RWPE1 (cell line): ENCODE measurements around the gene PRKN.

ENCODE experiments used
- CTCF ChIA-PET: fragments of 350-600 bp; sonication (Branson Sonifier 250); formaldehyde crosslinking; extraction: SDS; loops from one replicate; lab custom pipeline; 2021; lab: Yijun Ruan, JAX
- POLR2A ChIA-PET: fragments of 400-600 bp; formaldehyde crosslinking; extraction: SDS; loops from one replicate; lab custom pipeline; 2020; ENCODE audit warnings: antibody characterized with exemption; ENCODE audit not compliant: low non-redundant PET; lab: Yijun Ruan, JAX
- DNase-seq: peaks from one replicate; pipeline ENCODE4 v3.0.0; 2012; ENCODE audit warnings: low spot score
- H3K27ac ChIP-seq: fragments of 450-650 bp; 2 replicates; pipeline ENCODE4 v1.5.1; 2017
- CTCF ChIP-seq: fragments of 450-650 bp; conservative IDR thresholded peaks from 2 replicates; pipeline ENCODE4 v1.5.1; 2017; ENCODE audit warnings: low read depth, mild to moderate bottlenecking

The PRKN gene

GRCh38 chr6:162273986-162274385, 453.6 kb downstream of the PRKN start:
- TF ChIP-seq CTCF: no peak
- ChIA-PET CTCF (interaction anchor here (0.6 kb wide), 2 partner anchors 40 to 483 kb away, joined by 3 read pairs; no protein-coding TSS in a partner anchor), POLR2A (no interaction called here)
- DNase-seq: no peak
- H3K27ac ChIP-seq: no peak overlapping the region

- POLR2A ChIA-PET: no interaction called here
Observed at GRCh38 chr6:162271922-162272321, 455.6 kb downstream of the PRKN start.

GRCh38 chr6:162270966-162271365, 456.6 kb downstream of the PRKN start:
- no peak for TF ChIP-seq CTCF
- CTCF ChIA-PET: no interaction called here
- POLR2A ChIA-PET: no interaction called here
- no peak for DNase-seq
- no peak overlapping the region for H3K27ac ChIP-seq

More at GRCh38 chr6:162271922-162272321, 455.6 kb downstream of the PRKN start:
- DNase-seq: no peak
- CTCF ChIA-PET: no interaction called here
- H3K27ac ChIP-seq: no peak overlapping the region
- TF ChIP-seq CTCF: no peak

GRCh38 chr6:162267641-162268040, 459.9 kb downstream of the PRKN start:
- DNase-seq: no peak
- ChIA-PET CTCF (no interaction called here), POLR2A (no interaction called here)
- TF ChIP-seq CTCF: no peak
- H3K27ac ChIP-seq: no peak overlapping the region

GRCh38 chr6:162267126-162267525, 460.4 kb downstream of the PRKN start:
- no peak overlapping the region for H3K27ac ChIP-seq
- CTCF ChIA-PET: no interaction called here
- TF ChIP-seq CTCF: no peak
- no peak for DNase-seq
- POLR2A ChIA-PET: no interaction called here

- ChIA-PET CTCF (no interaction called here), POLR2A (no interaction called here)
- no peak for DNase-seq
- no peak overlapping the region for H3K27ac ChIP-seq
- no peak for TF ChIP-seq CTCF
Observed at GRCh38 chr6:162264581-162264980, 463.0 kb downstream of the PRKN start.
